Activated gamma-delta T cell treated with anti-CD3 and anti-CD28 coated beads, Interleukin-2, amount 50 U/mL, for 16 hours (primary cell): ENCODE data around the gene BABAM1.

ENCODE experiments used
- DNase-seq: peaks from one replicate; pipeline ENCODE4 v3.0.0-alpha.2; 2020; ENCODE audit warnings: low read depth

The BABAM1 gene

DNA sequence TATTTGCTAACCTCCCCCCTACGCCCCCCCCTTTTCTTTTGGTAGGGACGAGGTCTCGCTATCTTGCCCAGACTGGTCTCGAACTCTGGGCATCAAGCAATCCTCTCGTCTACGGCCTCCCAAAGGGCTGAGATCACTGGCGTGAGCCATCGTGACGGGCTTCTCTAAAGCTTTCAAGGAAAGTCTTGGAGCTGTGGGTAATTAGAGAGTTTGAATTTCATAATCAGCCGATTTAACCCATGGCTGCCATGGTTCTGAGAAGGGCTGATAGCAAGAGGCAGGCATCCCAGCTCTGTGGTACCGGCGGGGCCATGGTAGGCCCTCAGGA, 36.7 kb downstream of the BABAM1 start:
- DNase-seq: no peak

DNA sequence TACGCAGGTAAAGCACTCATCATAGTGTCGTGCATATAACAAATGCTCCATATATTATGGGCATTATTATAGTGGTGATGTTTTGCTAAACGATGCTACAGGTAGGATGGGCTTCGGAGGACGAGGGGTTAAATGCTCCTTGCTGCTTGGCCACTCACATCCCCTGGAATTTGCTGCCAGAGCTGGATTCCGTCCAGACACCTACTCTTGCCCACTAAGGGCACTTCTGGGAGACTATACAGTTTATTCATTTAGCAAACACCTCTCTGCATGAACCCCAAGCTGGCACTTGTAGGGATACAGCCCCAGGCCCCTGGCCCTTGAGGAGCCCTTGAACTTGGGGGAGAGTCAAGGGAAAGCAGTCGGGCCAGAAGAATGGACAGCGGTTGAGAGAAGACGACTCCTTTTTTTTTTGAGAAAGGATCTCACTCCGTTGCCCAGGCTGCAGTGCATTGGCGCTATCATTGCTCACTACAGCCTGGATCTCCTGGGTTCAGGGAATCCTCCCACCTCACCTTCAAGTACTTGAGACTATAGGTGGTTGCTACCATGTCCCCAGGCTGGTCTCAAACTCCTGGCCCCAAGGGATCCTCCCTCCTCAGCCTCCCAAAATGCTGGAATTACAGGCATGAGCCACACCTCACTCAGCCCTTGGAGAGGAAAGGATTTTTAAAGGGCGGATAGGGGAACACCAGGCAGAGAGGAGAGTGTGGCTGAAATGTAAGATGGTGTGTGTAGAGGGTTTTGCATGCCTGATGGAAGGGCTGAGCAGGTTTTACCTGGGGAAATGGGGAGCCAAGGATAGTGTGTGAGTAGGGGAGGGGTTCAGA, 37.4 kb downstream of the BABAM1 start:
- DNase-seq: no peak

DNA sequence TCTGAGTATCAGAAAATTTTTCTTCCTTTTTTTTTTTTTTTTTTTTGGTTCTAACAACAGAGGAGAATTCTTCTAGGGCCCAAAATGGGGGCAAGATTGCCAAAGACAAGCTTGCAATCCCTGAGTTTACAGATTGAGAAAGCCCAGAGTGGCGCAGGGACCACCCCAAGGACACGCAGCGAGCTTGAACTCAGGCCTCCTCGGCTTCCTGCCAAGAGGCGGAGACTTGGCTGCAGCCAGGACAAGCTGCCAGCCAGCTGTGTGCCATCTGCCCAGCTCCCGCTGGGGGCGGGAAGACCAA, 37.9 kb downstream of the BABAM1 start:
- DNase-seq: no peak

DNA sequence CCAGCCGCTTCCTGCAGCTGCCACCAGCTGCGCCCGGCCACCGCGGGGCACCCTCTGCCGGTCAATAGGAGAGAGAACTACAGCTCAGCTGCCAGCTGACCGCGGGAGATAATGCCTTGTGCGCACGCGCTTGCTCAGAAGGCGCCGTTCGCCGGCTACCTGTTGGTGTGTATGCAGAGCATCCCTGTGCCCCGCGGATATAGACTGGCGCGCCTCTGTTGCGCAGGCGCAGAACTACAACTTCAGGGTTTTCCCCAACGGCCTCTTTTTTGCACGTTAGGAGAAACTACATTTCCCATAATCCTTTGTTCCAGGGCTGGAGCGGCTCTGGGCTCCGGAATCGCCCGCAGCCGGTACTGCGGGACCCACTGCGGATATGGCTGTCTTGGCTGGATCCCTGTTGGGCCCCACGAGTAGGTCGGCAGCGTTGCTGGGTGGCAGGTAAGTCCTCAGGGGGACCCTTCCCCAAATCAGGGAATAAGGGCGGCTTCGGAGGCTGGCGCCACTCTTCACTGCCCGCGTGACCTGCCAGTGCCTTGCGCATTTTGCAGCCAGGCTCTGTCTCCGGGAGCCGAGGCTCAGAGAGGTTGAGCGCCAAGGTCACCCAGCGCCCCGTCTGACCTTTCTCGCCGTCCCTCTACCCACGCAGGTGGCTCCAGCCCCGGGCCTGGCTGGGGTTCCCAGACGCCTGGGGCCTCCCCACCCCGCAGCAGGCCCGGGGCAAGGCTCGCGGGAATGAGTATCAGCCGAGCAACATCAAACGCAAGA, 38.5 kb downstream of the BABAM1 start, which contains the start of gene MRPL34:
TSS of gene MRPL34 (plus strand) at position 356 of the 768 bp plus-strand sequence. CDS start at position 377, 21 bp downstream.
- peak; percentile 87 for DNase-seq

DNA sequence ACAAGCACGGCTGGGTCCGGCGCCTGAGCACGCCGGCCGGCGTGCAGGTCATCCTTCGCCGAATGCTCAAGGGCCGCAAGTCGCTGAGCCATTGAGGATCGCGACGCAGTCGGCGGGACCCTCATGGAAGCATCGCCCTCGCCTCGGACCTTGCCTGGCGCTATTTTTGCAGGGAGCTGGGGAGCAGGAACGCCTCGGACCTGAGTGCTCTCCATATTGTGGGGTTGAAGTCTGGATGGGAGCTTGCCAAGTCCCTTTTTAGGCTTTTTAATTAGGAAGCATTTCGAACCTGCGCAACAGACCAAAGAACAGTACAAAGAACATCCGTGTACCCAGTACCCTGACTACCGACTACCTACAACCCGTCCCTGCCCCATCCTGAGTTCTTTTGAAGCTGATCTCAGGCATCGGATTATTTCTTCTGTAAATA, 39.1 kb downstream of the BABAM1 start:
- DNase-seq: no peak

DNA sequence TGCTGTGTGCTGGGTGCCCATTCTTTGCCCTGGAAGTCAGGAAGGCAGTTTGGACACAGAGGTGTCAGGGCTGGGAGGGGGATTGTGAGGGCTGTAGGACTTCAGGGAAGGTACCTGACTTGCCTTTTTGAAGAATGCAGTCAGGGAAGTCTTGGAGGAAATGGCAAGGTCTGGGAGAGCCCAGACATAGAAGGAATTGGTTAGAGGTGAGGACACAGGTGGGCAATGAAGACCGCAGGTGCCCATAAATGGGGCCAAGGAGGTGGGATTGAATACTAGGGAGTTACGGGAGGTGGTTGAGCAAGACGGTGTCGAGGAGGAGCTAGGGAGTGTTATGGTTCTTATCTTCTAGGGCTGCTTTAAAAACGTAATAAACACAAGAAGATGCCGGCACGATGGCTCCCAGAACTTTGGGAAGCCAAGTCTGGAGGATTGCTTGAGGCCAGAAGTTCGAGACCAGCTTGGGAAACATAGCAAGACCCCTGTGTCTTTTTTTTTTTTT, 40.7 kb downstream of the BABAM1 start:
- no peak for DNase-seq

DNA sequence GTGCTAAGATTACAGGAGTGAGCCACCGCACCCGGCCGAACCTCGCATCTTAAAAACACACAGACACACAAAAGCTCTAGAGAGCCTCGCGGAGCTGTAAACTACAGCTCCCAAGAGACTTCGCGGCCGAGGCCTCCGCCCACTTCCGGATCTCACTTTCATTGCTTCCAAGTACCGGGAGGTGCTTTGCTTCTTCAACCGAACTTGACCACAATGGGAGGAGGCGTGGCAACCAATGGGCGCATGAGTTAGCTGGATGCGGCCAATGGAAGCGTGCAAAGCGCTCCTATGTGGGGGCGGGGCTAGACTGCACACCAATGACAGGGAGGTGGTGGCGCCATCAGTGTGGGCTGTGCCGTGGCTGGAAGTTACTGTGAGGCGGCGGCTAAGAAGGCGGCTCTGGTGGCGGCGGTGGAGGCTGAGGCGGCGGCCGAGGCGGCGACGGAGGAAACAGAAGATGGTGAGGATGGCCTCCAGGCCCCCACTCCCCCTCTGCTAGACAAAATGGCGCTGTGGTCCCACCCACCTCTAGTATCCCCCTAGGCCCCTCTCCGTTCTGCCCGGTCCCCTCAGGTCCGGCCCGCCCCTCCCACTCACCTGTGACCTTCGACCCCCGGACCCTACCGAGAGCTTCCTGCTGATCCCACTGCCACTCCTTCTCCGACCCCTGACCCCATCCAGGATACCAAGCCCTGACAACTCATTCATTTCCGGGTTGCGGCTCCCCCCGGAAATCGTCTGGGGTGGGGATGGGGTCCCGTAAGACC, 42.1 kb downstream of the BABAM1 start, which contains the start of gene DDA1:
TSS of gene DDA1 (plus strand) at position 366 of the 767 bp plus-strand sequence. CDS start at position 458, 92 bp downstream.
- DNase-seq: peak; percentile 99

DNA sequence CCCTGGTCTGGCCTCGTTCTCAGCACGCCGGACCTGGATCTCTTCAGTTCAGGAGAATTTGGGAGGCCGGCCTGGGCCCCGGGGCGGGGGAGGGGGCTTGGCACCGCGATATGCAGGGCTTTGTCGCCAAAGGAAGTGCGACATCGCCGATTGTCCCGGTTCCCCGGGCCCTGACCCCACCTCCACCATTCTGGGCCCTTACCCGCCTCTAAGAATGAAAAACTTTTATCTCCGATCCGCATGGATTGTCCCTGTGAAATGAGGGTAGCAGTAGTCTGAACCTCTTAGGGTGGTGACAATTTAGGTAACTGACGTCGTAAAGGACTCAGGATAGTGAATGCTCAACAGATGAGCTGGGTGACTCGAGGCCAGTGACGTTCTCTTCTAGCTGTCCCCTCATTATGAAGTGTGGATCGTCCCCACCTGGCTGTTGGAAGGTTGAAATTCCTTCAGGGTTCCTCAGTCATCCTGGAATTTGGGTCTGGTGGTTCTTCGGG, 42.8 kb downstream of the BABAM1 start:
- no peak for DNase-seq

DNA sequence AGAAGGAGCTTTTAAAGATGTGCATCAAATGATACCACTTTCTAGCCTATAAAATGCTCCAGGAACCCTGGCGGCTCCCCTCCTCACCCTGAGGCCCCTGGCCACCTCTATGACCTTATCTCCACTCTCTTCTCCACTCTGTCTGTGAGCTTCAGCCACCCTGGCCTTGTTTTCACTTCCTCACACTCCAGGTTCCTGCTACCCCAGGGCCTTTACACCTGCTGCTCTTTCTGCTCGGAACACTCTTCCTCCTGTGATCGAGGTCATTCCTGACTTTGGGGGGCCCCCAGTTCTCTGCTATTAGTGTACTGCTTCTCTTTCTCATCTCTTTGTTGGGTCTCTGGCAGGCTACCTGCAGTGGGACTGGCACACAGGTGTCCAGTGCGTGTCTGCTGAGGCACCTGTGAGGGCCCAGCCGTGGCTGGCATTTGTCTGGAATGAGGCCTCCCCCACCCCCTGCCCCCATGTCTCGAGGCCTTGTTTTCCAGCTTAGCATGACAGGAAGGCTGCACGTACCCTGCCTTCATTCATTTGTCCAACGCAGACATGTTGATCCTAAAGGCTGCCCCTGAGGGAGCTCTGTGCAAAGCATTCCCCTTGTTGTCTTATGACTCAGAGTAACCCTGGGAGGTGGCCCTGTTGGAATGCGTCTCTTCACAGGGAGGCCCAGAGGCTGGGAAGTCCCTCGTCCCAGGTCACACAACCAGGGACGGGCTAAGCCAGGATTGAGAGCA, 44.4 kb downstream of the BABAM1 start:
- no peak for DNase-seq

DNA sequence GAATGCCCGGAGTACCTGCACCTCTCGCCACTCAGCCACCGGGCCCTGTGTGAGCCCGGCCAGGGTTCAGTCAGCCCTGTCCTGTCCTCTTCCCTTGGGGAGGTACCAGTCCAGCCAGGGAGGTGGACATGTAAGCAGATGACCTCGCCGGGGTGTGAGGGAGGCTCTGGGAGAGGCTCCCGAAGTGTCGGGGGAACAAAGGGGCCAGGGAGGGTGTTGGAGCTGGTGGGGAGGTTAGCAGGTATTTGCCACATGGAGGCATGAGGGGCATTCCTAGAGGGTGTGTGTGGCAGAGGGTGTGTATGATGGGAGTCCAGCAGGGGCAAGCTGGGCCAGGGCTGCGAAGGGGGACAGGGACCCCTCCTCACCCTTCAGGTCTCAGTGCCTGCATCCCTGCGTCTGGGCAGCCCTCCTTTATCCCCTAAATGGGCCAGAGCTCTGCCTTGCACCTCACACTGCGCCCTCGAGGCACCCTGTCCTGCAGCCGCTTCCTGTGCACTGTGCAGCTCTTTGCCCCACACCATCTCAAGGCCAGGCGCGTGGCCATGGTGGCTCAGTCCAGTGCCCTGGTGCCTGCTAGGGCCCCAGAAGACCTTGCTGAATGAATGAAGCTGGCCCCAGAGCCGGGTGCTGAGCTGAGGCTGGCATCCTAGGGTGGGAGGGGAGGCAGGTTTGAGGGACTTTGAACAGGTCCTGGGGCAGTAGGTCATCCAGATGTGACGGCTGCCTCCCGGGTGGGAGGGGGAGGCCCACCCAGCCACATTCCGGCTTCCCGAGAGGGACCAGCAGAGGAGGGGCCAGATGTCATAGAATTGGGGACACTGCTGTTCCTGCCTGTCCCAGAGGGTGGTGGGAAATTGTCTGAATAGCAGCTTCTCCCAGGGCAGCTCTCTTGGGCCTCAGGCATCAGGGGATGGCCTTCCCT, 45.2 kb downstream of the BABAM1 start:
- DNase-seq: no peak

DNA sequence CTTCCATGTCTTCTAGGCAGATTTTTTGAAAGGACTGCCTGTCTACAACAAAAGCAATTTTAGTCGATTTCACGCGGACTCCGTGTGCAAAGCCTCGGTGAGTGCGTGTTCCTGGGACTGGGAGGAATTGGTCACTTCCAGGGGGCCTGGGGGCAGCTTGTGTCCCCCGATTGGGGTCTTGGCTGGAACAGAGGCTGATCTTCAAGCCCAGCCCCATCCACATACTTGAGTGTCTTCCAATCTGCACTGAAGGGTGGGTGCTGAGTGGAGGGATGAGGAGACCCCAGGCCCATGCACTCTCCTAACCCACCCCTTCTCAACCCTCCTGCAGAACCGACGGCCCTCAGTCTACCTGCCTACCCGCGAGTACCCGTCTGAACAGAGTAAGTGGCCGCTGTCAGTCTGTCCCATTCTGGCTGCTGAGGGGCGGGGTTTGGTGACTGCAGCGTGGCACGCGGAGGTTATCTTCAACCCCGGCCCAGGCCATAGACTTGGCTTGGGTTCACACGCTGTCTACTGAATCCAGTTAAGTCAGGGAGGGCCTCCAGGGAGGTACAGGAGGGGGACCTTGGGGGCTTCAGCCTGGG, 46.9 kb downstream of the BABAM1 start:
- DNase-seq: no peak

DNA sequence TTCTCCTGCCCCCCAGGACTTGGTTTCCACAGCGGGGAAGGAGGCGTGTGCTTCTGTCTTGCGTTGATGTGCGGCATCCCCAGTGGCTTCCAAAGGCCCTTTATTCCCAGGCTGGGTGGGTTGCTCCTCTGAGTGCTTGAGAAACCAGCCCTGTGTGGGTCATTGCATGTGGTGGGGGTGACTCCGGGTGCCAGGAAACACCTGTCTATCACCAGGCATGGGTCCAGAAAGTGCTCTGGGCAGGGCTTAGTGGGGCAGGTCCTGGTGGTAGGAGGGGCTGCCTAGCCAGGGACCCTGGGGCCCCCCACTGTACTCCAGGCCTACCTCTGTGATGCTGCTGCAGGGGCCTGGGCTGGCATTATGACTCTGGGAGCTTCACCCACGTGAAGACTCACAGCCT, 51.7 kb downstream of the BABAM1 start:
- no peak for DNase-seq

DNA sequence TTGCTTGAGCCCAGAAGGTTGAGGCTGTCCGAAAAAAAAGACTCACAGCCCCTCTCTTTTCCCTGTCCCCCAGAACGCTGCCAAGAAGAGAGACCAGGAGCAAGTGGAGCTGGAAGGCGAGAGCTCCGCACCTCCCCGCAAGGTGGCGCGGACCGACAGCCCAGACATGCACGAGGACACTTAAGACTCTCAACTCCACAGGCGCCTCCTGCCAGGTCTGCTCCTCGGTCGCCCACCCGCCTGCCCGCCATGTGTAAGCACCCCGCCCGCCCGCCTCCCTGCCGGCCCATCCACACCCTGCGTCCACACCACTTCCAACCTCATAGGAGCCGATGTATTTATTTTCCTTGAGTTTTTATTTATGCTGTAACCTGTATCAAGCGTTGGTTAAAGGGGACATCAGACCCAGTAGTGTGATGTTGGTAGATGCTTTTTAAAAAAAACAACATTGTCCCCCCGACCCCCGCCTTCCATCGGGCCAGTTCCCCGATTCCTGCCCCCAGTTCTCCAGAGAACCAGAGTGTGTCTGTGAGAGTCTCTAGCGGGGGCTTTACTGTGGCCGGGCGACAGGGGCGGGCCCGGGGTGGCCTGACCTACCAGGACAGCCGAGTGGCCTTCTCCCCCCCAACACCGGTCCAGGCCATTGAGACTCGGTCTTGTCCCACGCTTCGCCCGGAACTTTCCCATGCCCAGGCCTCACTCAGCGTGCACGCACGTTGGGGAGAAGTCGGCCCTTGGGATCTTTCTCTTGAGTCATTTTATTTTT, 52.4 kb downstream of the BABAM1 start:
- no peak for DNase-seq

DNA sequence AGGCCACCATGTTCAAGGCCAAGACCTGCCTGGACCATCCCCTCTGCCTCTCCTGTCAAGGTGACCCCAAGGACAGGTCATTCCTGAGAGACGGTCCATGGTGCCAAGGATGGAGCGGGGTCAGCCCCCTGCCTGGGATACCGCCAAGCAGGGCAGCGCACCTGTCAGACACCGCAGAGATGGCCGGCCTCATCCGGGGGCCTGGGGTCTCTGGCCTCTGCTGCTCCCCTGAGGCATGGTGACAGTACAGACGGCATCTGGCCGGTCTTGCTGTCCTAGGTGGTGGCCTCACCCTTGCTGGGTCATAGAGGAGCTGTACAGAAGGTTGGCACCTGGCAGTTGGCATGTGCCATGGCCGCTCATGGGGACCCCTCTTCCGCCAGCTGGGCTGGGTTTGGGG, 53.2 kb downstream of the BABAM1 start:
- no peak for DNase-seq

DNA sequence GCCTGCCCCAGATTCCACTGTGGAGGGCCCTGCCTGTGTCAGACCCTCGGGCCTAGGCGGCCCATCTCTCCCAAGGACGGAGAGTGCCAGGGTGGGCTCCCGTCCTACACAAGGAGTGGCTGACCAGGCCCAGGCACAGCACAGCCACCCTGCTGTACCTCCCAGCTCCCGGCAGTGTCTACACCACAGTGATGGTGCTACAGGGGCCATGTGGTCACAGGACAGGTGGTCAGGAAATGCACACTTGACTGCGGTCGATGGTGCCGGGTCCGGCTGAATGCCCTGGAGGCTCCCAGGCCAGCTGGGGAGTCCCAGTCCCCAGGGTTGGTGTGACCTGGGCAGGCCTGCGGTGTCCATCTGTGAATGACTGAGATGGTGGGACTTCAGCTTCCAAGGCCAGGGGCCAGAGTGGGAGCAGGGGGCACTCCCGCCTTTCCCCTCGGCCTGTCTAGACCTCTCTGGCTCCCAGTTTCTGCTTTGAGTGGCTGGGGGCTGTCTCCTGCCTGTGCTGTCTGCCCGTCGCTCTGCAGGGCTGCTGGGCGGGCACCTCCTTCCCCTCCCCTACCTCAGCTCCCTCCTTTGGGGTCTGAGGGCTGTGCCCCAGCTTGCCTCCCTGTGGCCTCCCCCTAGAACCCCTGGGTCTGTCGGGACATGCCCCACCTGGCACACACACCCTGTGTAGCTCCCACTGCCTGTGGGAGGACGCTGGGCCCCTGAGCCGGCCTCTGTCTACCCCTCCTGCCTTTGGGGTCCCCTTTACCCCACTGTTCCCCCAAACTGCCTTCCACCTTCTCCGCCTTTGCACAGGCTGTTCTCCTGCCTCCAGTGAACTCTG, 54.6 kb downstream of the BABAM1 start:
- no peak for DNase-seq

DNA sequence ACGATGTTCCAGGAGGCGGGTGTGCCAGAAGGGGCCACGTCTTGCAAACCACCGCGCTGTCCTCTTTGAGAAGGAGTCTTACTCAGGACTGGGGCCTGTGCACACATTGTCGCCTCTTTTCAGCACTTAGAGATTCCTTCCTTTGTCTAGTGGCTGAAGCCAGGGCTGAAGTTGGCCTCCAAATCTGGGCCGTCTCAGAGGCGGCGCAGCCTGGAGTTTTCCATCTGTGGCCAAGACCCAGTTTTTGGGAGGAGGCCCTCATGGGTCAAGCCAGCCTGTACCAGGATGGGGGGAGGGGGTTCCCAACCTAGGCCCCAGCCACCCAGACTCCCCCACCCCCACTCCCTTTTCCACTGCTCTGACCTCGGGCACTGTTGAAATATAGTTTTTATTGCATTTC, 55.6 kb downstream of the BABAM1 start:
- no peak for DNase-seq

DNA sequence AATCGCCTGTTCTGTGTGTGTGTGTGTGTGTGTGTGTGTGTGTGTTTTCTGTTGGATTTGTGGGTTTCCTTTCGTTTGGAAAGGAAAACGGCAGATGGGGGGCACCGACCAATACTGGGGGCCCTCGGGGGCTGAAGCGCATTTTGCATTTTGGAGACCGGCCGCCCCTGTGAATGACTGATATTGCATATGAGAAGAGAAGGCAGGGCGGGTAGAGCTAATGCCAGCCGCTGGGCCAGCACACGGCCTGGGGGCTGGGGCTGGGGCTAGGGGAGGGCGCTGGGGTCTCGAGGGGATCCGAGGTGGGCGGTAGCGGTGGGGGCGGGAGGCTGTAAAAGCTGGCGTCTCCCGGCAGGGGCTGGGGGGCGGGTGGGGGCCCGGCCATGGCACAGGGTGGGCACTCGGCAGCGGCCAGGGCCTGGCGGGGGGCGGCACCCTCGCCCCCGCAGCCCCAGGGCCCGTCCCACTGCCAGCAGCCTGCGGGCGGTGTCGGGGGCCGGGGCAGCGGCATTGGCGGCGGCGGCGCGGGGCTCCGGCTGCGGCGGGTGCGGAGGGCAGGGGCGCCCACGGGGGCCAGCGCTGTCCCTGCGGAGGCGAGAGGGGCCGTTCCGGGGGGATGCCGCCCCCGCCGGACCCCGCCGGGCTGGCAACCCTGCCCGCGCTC, 56.2 kb downstream of the BABAM1 start:
- no peak for DNase-seq

DNA sequence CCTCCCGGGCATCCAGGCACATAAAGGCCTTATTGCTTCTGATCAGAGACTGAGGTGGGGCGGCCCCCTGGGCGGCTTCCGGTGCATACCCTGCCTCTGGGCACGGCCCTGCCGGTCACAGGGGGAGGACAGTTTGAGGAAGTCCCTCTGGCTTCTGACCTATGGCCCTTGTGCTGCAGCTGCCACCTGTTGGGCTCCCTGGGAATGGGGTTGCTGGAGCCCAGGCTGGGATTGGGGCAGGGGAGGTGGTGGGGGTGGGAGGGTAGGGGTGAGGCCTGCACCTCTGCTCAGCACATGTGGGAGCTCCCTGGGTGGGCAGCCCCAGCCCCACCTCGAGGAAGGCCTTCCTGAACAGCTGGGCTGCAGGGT, 56.7 kb downstream of the BABAM1 start:
- no peak for DNase-seq
